GM23248 (cell line): Measurements from ENCODE around the gene THSD7A.

Experiments used
- EZH2 ChIP-seq: fragments of 200-600 bp; sonication (generic); IDR thresholded peaks from 2 replicates; pipeline ENCODE4 v1.6.1; 2018; ENCODE audit warnings: antibody characterized with exemption, mild to moderate bottlenecking; ENCODE audit not compliant: insufficient read depth, poor library complexity, severe bottlenecking
- EZH2phosphoT487 ChIP-seq: fragments of 200-600 bp; sonication (generic); IDR thresholded peaks from 2 replicates; pipeline ENCODE4 v1.6.1; 2018; ENCODE audit warnings: antibody characterized with exemption, moderate library complexity, mild to moderate bottlenecking, low read depth; ENCODE audit not compliant: insufficient read depth

DNA sequence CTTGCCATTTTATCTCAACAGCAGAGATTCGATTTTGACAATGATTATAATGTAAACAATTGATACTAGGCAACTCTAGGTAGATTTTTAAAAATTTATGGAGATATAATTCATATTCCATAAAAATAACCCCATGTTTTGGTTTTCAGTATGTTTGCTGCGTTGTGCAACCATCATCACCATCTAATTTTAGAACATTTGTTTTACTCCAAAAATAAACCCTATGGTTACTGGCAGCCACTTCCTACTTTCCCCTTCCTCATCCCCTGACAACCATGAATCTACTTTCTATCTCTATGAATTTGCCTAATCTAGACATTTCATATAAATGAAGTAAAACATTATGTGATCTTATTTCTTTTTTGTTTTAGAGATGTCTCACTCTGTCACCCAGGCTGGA, 401.9 kb downstream of the THSD7A start:
- TF ChIP-seq EZH2phosphoT487 (no peak), EZH2 (no peak)
